Transverse colon (tissue), 4 donors: ENCODE results near the gene HLA-DQB2.

Source experiments
- CTCF ChIP-seq, 5 experiments: fragments of 200-600 bp in 3 of 5; fragments of 450-650 bp in 2 of 5; sonication (generic) in 3 of 5; IDR thresholded peaks; 1 replicate in 2 of 5; 2 replicates in 3 of 5; pipeline ENCODE4 v1.5.1; 2016 to 2017; ENCODE audit warnings: antibody characterized with exemption in 5 of 5, inconsistent platforms in 3 of 5, mild to moderate bottlenecking in 2 of 5, moderate library complexity in 1 of 5
- POLR2A ChIP-seq: fragments of 450-650 bp; IDR thresholded peaks from one replicate; pipeline ENCODE4 v1.6.1; 2016; ENCODE audit warnings: antibody characterized with exemption, mild to moderate bottlenecking, moderate library complexity
- POLR2AphosphoS5 ChIP-seq, 3 donors: sonication (generic); formaldehyde crosslinking; IDR thresholded peaks; one replicate each; pipeline ENCODE4 v1.6.1; 2016; ENCODE audit warnings: antibody characterized with exemption in 3 of 3

- no peak for TF ChIP-seq CTCF (IDR thresholded peaks at IDR 0.05)
- no peak for TF ChIP-seq POLR2AphosphoS5 (IDR thresholded peaks at IDR 0.05)
- no peak for TF ChIP-seq POLR2A
Observed at GRCh38 chr6:32790306-32790705, 27.0 kb upstream of the HLA-DQB2 start.
